T-helper 17 cell (primary cell): Measurements from ENCODE around the gene CTDSP1. TPM values are rescaled to one million over a fixed set of nuclear protein-coding genes. Genes with fewer than 3 reads are reported as not detected.

ENCODE experiments used
- ATAC-seq: fragments of 150-1000 bp; cut with Tn5 transposase; 2 replicates; pipeline ENCODE4 v1.10.0; 2021; ENCODE audit warnings: mild to moderate bottlenecking, moderate library complexity
- DNase-seq, 3 donors: peaks; one replicate each; pipeline versions ENCODE4 v3.0.0 to v3.0.0-alpha.2; 2020 to 2021
- H3K9me3 ChIP-seq: one replicate; pipeline ENCODE4 v1.7.0; 2013; ENCODE audit warnings: low read length, mild to moderate bottlenecking; ENCODE audit not compliant: control insufficient read depth, poor library complexity, severe bottlenecking
- H3K27ac Mint-ChIP-seq: one replicate; pipeline ENCODE4 v1.8.0; 2022; ENCODE audit warnings: mild to moderate bottlenecking, moderate library complexity, mixed read lengths
- H3K27me3 Mint-ChIP-seq: one replicate; pipeline ENCODE4 v1.8.0; 2022; ENCODE audit warnings: mixed read lengths
- H3K36me3 Mint-ChIP-seq: one replicate; pipeline ENCODE4 v1.8.0; 2022; ENCODE audit warnings: low read depth, mixed read lengths
- H3K4me1 Mint-ChIP-seq: one replicate; pipeline ENCODE4 v1.8.0; 2022; ENCODE audit warnings: mild to moderate bottlenecking, mixed read lengths
- H3K4me3 Mint-ChIP-seq: one replicate; pipeline ENCODE4 v1.8.0; 2022; ENCODE audit warnings: mild to moderate bottlenecking, moderate library complexity, mixed read lengths
- total RNA-seq, 4 donors: library from RNA in 2 of 4; stranded (reverse) in 2 of 4; gene quantifications; one replicate each; pipeline ENCODE4 v1.2.3 and lab custom pipeline; 2022 to 2026

Gene CTDSP1
- total RNA-seq, 2 donors from 2014 or later: 109 to 132 TPM

- DNase-seq (peak in 1 of 3 donors; percentile 19), ATAC-seq (peak; percentile 32)
- H3K27ac Mint-ChIP-seq: peak overlapping the region; percentile 97
- no peaks in the 10 kb centered on the region for H3K27me3 Mint-ChIP-seq
- no peaks in the 10 kb centered on the region for H3K9me3 ChIP-seq
- H3K36me3 Mint-ChIP-seq: no peaks in the 10 kb centered on the region
- peak overlapping the region; percentile 83 for H3K4me3 Mint-ChIP-seq
- peaks cover 50% of the 10 kb centered on the region for H3K4me1 Mint-ChIP-seq
These were observed 6.1 kb downstream of the CTDSP1 start for GRCh38 chr2:218405746-218406208.

- peak overlapping the region; percentile 97 for H3K27ac Mint-ChIP-seq
- H3K4me3 Mint-ChIP-seq: peak overlapping the region; percentile 92
- H3K27me3 Mint-ChIP-seq: no peaks in the 10 kb centered on the region
- H3K9me3 ChIP-seq: no peaks in the 10 kb centered on the region
- ATAC-seq (peak; percentile 75), DNase-seq (peak; percentile 75 to 90 (median 88))
- H3K4me1 Mint-ChIP-seq: peaks cover 50% of the 10 kb centered on the region
- H3K36me3 Mint-ChIP-seq: no peaks in the 10 kb centered on the region
These were observed 6.7 kb downstream of the CTDSP1 start for GRCh38 chr2:218406209-218406948.

GRCh38 chr2:218406949-218407618, 7.4 kb downstream of the CTDSP1 start:
- peak overlapping the region; percentile 97 for H3K27ac Mint-ChIP-seq
- H3K4me1 Mint-ChIP-seq: peaks cover 45% of the 10 kb centered on the region
- DNase-seq: peak; percentile 32 to 47 (median 46)
- H3K4me3 Mint-ChIP-seq: peak overlapping the region; percentile 92
- no peaks in the 10 kb centered on the region for H3K27me3 Mint-ChIP-seq
- peak; percentile 54 for ATAC-seq
- no peaks in the 10 kb centered on the region for H3K36me3 Mint-ChIP-seq
- no peaks in the 10 kb centered on the region for H3K9me3 ChIP-seq

DNA sequence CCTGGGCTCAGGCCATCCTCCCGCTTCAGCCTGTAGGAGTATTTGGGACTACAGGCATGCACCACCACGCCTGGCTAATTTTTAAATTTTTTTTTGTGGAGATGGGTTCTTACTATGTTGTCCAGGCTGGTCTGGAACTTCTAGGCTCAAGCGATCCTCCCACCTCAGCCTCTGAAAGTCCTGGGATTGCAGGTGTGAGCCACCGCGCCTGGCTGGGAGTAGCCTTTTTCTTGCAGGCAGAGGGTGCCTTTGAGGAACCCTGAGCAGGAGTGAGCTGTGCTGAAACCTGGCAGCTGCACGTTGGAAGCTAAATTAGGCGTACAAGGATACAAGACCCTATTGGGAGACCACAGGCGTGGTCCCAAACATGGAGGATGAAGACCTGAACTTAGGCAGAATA, 8.0 kb downstream of the CTDSP1 start:
- ATAC-seq (no peak), DNase-seq (no peak)
- H3K4me1 Mint-ChIP-seq: peaks cover 41% of the 10 kb centered on the region
- H3K27me3 Mint-ChIP-seq: no peaks in the 10 kb centered on the region
- no peak overlapping the region for H3K4me3 Mint-ChIP-seq
- H3K9me3 ChIP-seq: no peaks in the 10 kb centered on the region
- no peaks in the 10 kb centered on the region for H3K36me3 Mint-ChIP-seq
- peak overlapping the region; percentile 97 for H3K27ac Mint-ChIP-seq

- no peak overlapping the region for H3K4me3 Mint-ChIP-seq
- no peak for ATAC-seq
These were observed 18.7 kb downstream of the CTDSP1 start for GRCh38 chr2:218418321-218418716.

GRCh38 chr2:218418717-218419458, 19.2 kb downstream of the CTDSP1 start, which contains the start of gene VIL1:
Gene VIL1 (plus strand): TSS chr2:218419123. CDS start chr2:218423779, 4,656 bp downstream.
- no peaks in the 10 kb centered on the region for H3K9me3 ChIP-seq
- H3K36me3 Mint-ChIP-seq: no peaks in the 10 kb centered on the region
- ATAC-seq (no peak), DNase-seq (no peak)
- H3K27me3 Mint-ChIP-seq: no peaks in the 10 kb centered on the region
- no peak within 1 kb of the TSS for H3K4me3 Mint-ChIP-seq
- H3K27ac Mint-ChIP-seq: no peak within 1 kb of the TSS
- H3K4me1 Mint-ChIP-seq: peaks cover 4% of the 10 kb centered on the region

More at GRCh38 chr2:218418321-218418716, 18.7 kb downstream of the CTDSP1 start:
- Mint-ChIP-seq H3K4me1 (peaks cover 4% of the 10 kb centered on the region), H3K36me3 (no peaks in the 10 kb centered on the region), H3K27ac (no peak overlapping the region), H3K27me3 (no peaks in the 10 kb centered on the region)
- no peaks in the 10 kb centered on the region for H3K9me3 ChIP-seq
- DNase-seq: no peak

DNA sequence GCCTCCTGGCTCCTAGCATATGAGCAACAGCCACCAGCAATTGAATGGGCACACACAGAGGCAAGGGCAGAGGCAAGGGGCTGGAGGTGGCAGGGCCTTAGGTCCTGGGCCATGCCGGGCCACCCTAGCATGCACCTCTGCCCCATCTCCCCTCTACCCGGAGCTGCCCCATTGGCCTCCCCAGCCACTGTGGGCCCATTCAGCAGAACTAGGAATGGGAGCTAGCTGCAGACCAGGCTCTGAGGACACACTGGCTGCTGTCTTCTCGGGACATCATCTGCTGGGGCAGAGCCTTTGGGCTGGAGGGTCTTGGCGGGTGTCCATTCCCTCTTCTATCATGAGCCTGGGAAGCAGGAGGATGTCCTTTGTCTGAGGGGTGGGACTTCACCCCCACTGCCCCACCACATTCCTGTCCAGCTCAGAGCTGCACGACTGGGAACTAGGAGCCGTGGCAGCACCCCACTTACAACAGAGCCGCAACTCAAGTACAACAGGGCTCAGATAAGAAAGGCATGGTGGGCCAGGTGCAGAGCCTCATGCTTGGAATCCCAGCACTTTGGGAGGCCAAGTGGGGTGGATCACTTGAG, 20.1 kb downstream of the CTDSP1 start:
- Mint-ChIP-seq H3K4me3 (no peak overlapping the region), H3K27ac (no peak overlapping the region), H3K4me1 (peaks cover 4% of the 10 kb centered on the region), H3K27me3 (no peaks in the 10 kb centered on the region), H3K36me3 (no peaks in the 10 kb centered on the region)
- no peak for ATAC-seq
- no peak for DNase-seq
- H3K9me3 ChIP-seq: no peaks in the 10 kb centered on the region

DNA sequence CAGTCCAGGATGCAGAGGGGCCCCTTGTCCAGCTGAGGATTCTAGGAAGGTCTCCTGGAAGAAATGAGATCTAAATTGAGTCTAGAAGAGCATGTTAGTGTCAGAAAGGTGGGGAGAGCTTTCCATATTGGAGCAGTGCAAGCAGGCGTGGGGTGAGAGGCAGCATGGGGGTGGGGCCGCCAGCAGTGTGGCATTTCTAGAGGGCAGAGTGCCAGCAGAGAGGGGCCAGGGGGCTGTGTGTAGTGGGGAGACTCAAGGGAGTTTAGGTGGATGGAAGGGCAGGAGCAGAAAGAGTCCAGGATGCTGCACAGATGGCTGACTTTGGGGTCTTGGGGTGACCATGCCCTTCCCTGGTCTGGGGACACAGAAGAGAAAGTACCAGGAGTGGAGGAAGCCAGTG, 21.4 kb downstream of the CTDSP1 start:
- Mint-ChIP-seq H3K27ac (peak overlapping the region; percentile 34), H3K27me3 (no peaks in the 10 kb centered on the region), H3K4me1 (peaks cover 4% of the 10 kb centered on the region), H3K36me3 (no peaks in the 10 kb centered on the region), H3K4me3 (no peak overlapping the region)
- DNase-seq: no peak
- ATAC-seq: no peak
- no peaks in the 10 kb centered on the region for H3K9me3 ChIP-seq

- ATAC-seq: no peak
These were observed 22.9 kb downstream of the CTDSP1 start for GRCh38 chr2:218422403-218423086.

GRCh38 chr2:218423584-218423983, 23.9 kb downstream of the CTDSP1 start:
- DNase-seq (no peak), ATAC-seq (no peak)
- H3K9me3 ChIP-seq: no peaks in the 10 kb centered on the region
- Mint-ChIP-seq H3K27ac (no peak overlapping the region), H3K4me1 (peaks cover 4% of the 10 kb centered on the region), H3K27me3 (no peaks in the 10 kb centered on the region), H3K4me3 (no peak overlapping the region), H3K36me3 (no peaks in the 10 kb centered on the region)

More at GRCh38 chr2:218422403-218423086, 22.9 kb downstream of the CTDSP1 start:
- Mint-ChIP-seq H3K4me3 (no peak overlapping the region), H3K27me3 (no peaks in the 10 kb centered on the region), H3K4me1 (peaks cover 4% of the 10 kb centered on the region), H3K36me3 (no peaks in the 10 kb centered on the region), H3K27ac (no peak overlapping the region)
- H3K9me3 ChIP-seq: no peaks in the 10 kb centered on the region
- no peak for DNase-seq

DNA sequence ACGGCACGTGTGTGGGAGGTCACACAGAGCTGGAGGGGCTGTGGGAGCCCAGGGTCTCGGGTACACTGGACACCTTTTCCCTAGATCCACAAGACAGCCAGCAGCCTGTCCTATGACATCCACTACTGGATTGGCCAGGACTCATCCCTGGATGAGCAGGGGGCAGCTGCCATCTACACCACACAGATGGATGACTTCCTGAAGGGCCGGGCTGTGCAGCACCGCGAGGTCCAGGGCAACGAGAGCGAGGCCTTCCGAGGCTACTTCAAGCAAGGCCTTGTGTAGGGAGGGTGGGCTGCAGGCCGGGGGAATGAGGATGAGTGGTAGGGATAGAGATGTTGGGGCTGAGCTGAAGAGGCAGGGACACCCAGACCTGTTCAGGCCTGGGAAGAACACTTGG, 25.9 kb downstream of the CTDSP1 start:
- Mint-ChIP-seq H3K27ac (no peak overlapping the region), H3K4me1 (peaks cover 10% of the 10 kb centered on the region), H3K27me3 (no peaks in the 10 kb centered on the region)

GRCh38 chr2:218427741-218428140, 28.1 kb downstream of the CTDSP1 start:
- Mint-ChIP-seq H3K4me3 (no peak overlapping the region), H3K27me3 (no peaks in the 10 kb centered on the region), H3K36me3 (no peaks in the 10 kb centered on the region), H3K27ac (no peak overlapping the region), H3K4me1 (peaks cover 8% of the 10 kb centered on the region)
- ATAC-seq (no peak), DNase-seq (no peak)
- H3K9me3 ChIP-seq: no peaks in the 10 kb centered on the region

More for the DNA sequence above, 25.9 kb downstream of the CTDSP1 start:
- no peak for ATAC-seq
- H3K9me3 ChIP-seq: no peaks in the 10 kb centered on the region
- H3K36me3 Mint-ChIP-seq: no peaks in the 10 kb centered on the region
- DNase-seq: no peak
- no peak overlapping the region for H3K4me3 Mint-ChIP-seq
